Common myeloid progenitor, CD34-positive (primary cell): Measurements from ENCODE around the gene CTNND1.

Experiments
- CTCF ChIA-PET: fragments of 350-600 bp; sonication (Branson Sonifier 250); formaldehyde crosslinking; loops from one replicate; lab custom pipeline; 2021; ENCODE audit warnings: antibody characterized with exemption; lab: Charles Lee
- POLR2A ChIA-PET: fragments of 350-600 bp; sonication (Branson Sonifier 250); formaldehyde crosslinking; loops from one replicate; lab custom pipeline; 2021; ENCODE audit warnings: antibody characterized with exemption; lab: Charles Lee
- DNase-seq, 3 donors: peaks; one replicate each; pipeline versions ENCODE4 v3.0.0 to v3.0.0-alpha.2; 2013
- H3K27ac ChIP-seq, 2 experiments: 1 replicate in 1 of 2; 2 replicates in 1 of 2; pipeline ENCODE4 v1.7.0; 2013; ENCODE audit warnings: inconsistent platforms in 2 of 2, low read length in 2 of 2, mild to moderate bottlenecking in 2 of 2, low read depth in 1 of 2, moderate library complexity in 1 of 2; ENCODE audit not compliant: severe bottlenecking in 2 of 2, insufficient read depth in 1 of 2, poor library complexity in 1 of 2
- H3K27me3 ChIP-seq, 5 experiments: replicated peaks in 2 of 5; 1 replicate in 3 of 5; 2 replicates in 2 of 5; pipeline versions ENCODE4 v1.6.1 to v1.7.0; 2013; ENCODE audit warnings: low read length in 4 of 5, mild to moderate bottlenecking in 2 of 5, moderate library complexity in 2 of 5, inconsistent platforms in 1 of 5; ENCODE audit not compliant: insufficient read depth in 5 of 5, control insufficient read depth in 4 of 5
- H3K36me3 ChIP-seq, 4 experiments: 1 replicate in 2 of 4; 2 replicates in 2 of 4; pipeline versions ENCODE4 v1.6.1 to v1.7.0; 2013; ENCODE audit warnings: low read length in 3 of 4, control low read depth in 1 of 4, mild to moderate bottlenecking in 1 of 4; ENCODE audit not compliant: control insufficient read depth in 4 of 4, insufficient read depth in 4 of 4
- H3K4me1 ChIP-seq, 4 experiments: 1 replicate in 3 of 4; 2 replicates in 1 of 4; pipeline versions ENCODE4 v1.6.1 to v1.7.1; 2013; ENCODE audit warnings: low read length in 3 of 4, mild to moderate bottlenecking in 3 of 4, control low read depth in 1 of 4, inconsistent platforms in 1 of 4, moderate library complexity in 1 of 4; ENCODE audit not compliant: control insufficient read depth in 4 of 4, insufficient read depth in 4 of 4; ENCODE audit errors: control extremely low read depth in 1 of 4
- H3K4me3 ChIP-seq, 7 experiments: 1 replicate in 4 of 7; 2 replicates in 3 of 7; pipeline versions ENCODE4 v1.5.1 to v1.7.0; 2013; ENCODE audit warnings: mild to moderate bottlenecking in 7 of 7, low read length in 6 of 7, moderate library complexity in 6 of 7, inconsistent platforms in 2 of 7, low read depth in 2 of 7, control low read depth in 1 of 7; ENCODE audit not compliant: insufficient read depth in 4 of 7, control insufficient read depth in 1 of 7; ENCODE audit errors: extremely low read depth in 1 of 7
- H3K9me3 ChIP-seq, 5 experiments: 1 replicate in 4 of 5; 2 replicates in 1 of 5; pipeline versions ENCODE4 v1.6.1 to v1.7.1; 2013; ENCODE audit warnings: low read length in 4 of 5, mild to moderate bottlenecking in 2 of 5, inconsistent platforms in 1 of 5, low read depth in 1 of 5, moderate library complexity in 1 of 5; ENCODE audit not compliant: control insufficient read depth in 4 of 5, insufficient read depth in 2 of 5; ENCODE audit errors: control extremely low read depth in 1 of 5
- WGBS: methylation state at CpG from one replicate; pipeline ENCODE4 v1.1.5; 2013; ENCODE audit not compliant: insufficient coverage; 5-methylcytosine and 5-hydroxymethylcytosine counted together

The CTNND1 gene

GRCh38 chr11:57771365-57771764, 9.8 kb downstream of the CTNND1 start:
- no peak for DNase-seq
- no peaks in the 10 kb centered on the region for H3K27me3 ChIP-seq
- H3K36me3 ChIP-seq, result peaks cover 0 to 5% (median 2%) of the 10 kb centered on the region in 4 experiments
- H3K27ac ChIP-seq, result no peak overlapping the region
- H3K4me3 ChIP-seq, result no peak overlapping the region
- POLR2A ChIA-PET, result interaction anchor here (0.7 kb wide), 1 partner anchor 810 kb away, joined by 3 read pairs; no protein-coding TSS in a partner anchor
- H3K4me1 ChIP-seq, result peaks cover 0 to 35% (median 15%) of the 10 kb centered on the region in 4 experiments
- 91% methylated on average over 1 of the region's 3 CpGs for WGBS
- CTCF ChIA-PET, result interaction anchor here (1.0 to 32.2 kb wide), 2 partner anchors 11 to 26 kb away, joined by 3 to 571 read pairs; no protein-coding TSS in a partner anchor
- H3K9me3 ChIP-seq, result no peaks in the 10 kb centered on the region

DNA sequence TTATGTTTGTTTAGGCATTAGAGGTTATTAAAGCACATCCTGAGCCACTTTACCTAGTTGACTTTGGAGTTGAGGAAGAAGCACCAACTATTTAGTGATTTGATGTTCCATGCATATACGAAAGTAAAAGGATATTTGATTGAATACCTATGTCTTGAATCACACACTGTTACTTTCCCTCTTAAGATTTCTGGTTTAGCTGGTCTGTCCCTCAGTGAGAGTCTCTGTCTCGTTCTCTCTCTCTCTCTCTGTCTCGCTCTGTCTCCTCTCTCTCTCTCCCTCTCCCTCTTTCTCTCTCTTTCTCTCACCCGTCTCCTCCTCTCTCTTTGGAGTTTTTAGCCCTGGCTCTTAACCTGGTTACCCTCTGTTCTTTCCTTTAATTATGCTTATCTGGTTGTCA, 11.0 kb downstream of the CTNND1 start:
- ChIA-PET CTCF (interaction anchor here (32.2 kb wide), 1 partner anchor 24 kb away, joined by 571 read pairs; no protein-coding TSS in a partner anchor), POLR2A (interaction anchor here (0.7 kb wide), 1 partner anchor 757 kb away, joined by 3 read pairs; no protein-coding TSS in a partner anchor)
- no peaks in the 10 kb centered on the region for H3K27me3 ChIP-seq
- peaks cover 0 to 38% (median 17%) of the 10 kb centered on the region in 4 experiments for H3K4me1 ChIP-seq
- DNase-seq, result no peak
- peaks cover 0 to 3% (median 0%) of the 10 kb centered on the region in 4 experiments for H3K36me3 ChIP-seq
- no peak overlapping the region for H3K4me3 ChIP-seq
- no peaks in the 10 kb centered on the region for H3K9me3 ChIP-seq
- H3K27ac ChIP-seq, result no peak overlapping the region
- WGBS, result 97% methylated on average over 2 of the region's 4 CpGs

DNA sequence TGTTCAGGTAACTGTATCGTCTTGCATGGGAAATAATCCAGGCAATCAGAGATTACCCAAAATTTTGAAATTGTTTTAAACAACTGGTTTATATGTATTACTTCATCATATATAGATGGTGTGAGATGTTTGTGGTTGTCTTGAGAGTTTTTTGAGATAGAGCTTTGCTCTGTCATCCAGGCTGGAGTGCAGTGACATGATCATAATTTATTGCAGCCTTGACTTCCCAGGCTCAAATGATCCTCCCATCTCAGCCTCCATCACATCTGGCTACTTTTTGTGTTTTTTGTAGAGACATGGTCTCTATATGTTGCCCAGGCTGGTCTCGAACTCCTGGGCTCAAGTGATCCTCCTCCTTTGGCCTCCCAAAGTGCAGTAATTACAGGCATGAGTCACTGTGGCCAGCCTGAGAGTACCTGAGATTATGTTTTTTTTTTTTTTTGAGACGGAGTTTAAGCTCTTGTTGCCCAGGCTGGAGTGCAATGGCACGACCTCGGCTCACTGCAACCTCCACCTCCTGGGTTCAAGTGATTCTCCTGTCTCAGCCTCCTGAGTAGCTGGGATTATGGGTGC, 11.5 kb downstream of the CTNND1 start:
- POLR2A ChIA-PET, result interaction anchor here (0.7 kb wide), 1 partner anchor 756 kb away, joined by 3 read pairs; no protein-coding TSS in a partner anchor
- DNase-seq, result no peak
- CTCF ChIA-PET, result interaction anchor here (32.2 kb wide), 1 partner anchor 24 kb away, joined by 571 read pairs; no protein-coding TSS in a partner anchor
- peaks cover under 1 to 43% (median 22%) of the 10 kb centered on the region in 4 experiments for H3K4me1 ChIP-seq
- H3K9me3 ChIP-seq, result no peaks in the 10 kb centered on the region
- H3K27me3 ChIP-seq, result no peaks in the 10 kb centered on the region
- no peak overlapping the region for H3K4me3 ChIP-seq
- H3K27ac ChIP-seq, result no peak overlapping the region
- no CpG with 5 or more reads among the region's 5 CpGs for WGBS
- peaks cover 0 to 3% (median 0%) of the 10 kb centered on the region in 4 experiments for H3K36me3 ChIP-seq

GRCh38 chr11:57775491-57775890, 13.9 kb downstream of the CTNND1 start:
- peaks cover 0 to 5% (median 1%) of the 10 kb centered on the region in 4 experiments for H3K36me3 ChIP-seq
- 60% methylated on average over 1 of the region's 5 CpGs for WGBS
- ChIA-PET CTCF (interaction anchor here (32.2 kb wide), 1 partner anchor 22 kb away, joined by 571 read pairs; no protein-coding TSS in a partner anchor), POLR2A (no interaction called here)
- H3K9me3 ChIP-seq, result no peaks in the 10 kb centered on the region
- DNase-seq, result no peak
- H3K27ac ChIP-seq, result no peak overlapping the region
- no peaks in the 10 kb centered on the region for H3K27me3 ChIP-seq
- no peak overlapping the region for H3K4me3 ChIP-seq
- H3K4me1 ChIP-seq, result peaks cover 2 to 52% (median 27%) of the 10 kb centered on the region in 4 experiments

DNA sequence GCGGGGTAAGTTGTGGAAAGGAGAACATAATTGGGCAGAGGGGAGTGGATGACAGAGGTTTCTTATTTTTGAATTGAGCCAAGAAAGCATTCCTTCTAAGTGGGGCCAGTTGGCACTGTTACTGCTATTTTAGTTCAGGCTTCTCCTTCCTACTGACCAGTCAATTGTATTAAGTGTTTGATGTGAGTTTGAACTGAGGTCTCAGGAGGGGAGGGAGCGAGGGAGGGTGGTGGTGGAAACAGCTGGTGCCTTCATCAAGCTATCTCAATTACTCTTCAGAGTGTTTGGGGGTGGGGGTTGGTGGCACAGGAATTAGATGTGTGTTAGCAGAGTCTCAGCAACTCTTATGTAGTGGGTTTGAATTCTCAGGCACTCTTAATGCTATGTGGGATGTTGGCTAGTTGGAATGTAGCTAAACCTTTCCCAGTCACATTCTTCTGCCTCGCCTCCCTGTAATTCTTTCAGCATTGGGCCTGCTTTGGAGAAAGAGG, 14.5 kb downstream of the CTNND1 start:
- Histone ChIP-seq H3K4me3 (no peak overlapping the region), H3K4me1 (peaks cover 2 to 47% (median 25%) of the 10 kb centered on the region in 4 experiments), H3K9me3 (no peaks in the 10 kb centered on the region), H3K27ac (no peak overlapping the region), H3K27me3 (no peaks in the 10 kb centered on the region), H3K36me3 (peaks cover 0 to 8% (median 1%) of the 10 kb centered on the region in 4 experiments)
- ChIA-PET CTCF (interaction anchor here (32.2 kb wide), 1 partner anchor 21 kb away, joined by 571 read pairs; no protein-coding TSS in a partner anchor), POLR2A (no interaction called here)
- 100% methylated on average over 2 of the region's 3 CpGs for WGBS
- DNase-seq, result no peak

DNA sequence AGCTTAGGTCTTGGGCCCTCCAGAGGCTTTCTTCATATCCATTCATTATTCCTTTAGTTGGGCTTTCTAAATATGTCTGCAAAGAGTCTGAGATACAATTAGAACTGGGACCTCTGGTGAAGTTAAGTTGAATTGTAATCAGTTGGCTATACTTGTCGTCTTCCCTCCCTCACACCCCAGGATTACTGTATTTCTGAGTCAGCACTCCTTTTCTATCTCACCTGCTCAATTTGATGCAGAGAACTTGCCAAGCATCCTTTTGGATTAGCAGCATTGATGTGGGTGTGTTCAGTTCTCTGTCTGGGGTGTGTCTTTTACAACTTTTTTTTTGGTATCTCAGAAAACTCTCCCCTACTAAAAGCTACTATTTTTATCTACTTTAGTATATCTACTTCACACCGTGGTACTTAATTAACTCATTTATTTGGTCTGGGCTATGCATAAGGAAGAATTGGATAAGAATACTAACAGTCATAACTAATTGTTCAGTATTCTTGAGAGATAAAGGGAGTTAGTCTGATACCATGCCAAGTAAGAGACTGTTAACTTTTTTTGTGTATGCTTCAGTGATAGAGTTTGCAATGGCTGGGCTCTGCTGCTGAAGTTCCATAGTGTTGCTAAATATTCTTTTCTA, 15.1 kb downstream of the CTNND1 start:
- Histone ChIP-seq H3K27ac (no peak overlapping the region), H3K36me3 (peaks cover 0 to 11% (median 2%) of the 10 kb centered on the region in 4 experiments), H3K9me3 (no peaks in the 10 kb centered on the region), H3K4me1 (peaks cover 2 to 47% (median 25%) of the 10 kb centered on the region in 4 experiments), H3K27me3 (no peaks in the 10 kb centered on the region), H3K4me3 (no peak overlapping the region)
- POLR2A ChIA-PET, result no interaction called here
- WGBS, result no CpG with 5 or more reads among the region's 2 CpGs
- no peak for DNase-seq
- CTCF ChIA-PET, result interaction anchor here (1.8 to 32.2 kb wide), 2 partner anchors 15 to 20 kb away, joined by 8 to 571 read pairs; partner anchors contain the start of gene CTNND1
